Astrocyte of the spinal cord (primary cell): ENCODE data around the gene YPEL1.
"Not testable (repeated sequence)": the region's sequence is repeated elsewhere in the genome, so short reads cannot be mapped to it uniquely, and the experiment has no call there.

Experiments used
- DNase-seq: peaks from one replicate; pipeline ENCODE4 v3.0.0; 2011; ENCODE audit warnings: low read depth, low spot score
- H3K4me3 ChIP-seq: 2 replicates; pipeline ENCODE4 v1.5.1; 2011; ENCODE audit warnings: low read depth, mild to moderate bottlenecking, low read length, moderate library complexity
- CTCF ChIP-seq: IDR thresholded peaks from 2 replicates; pipeline ENCODE4 v1.5.1; 2012; ENCODE audit warnings: low read depth, mild to moderate bottlenecking, low read length, inconsistent platforms
- in situ Hi-C: cut with HindIII; loops from 2 replicates; pipeline ENCODE4 v1.10.0; 2017; ENCODE audit warnings: low sequenced_read_pairs

Gene YPEL1

GRCh38 chr22:21753374-21754111, 17.9 kb upstream of the YPEL1 start:
- TF ChIP-seq CTCF = no peak
- in situ Hi-C loops = no loop called here
- no peak overlapping the region for H3K4me3 ChIP-seq
- no peak for DNase-seq

- in situ Hi-C loops = no loop called here
- H3K4me3 ChIP-seq = no peak overlapping the region
- DNase-seq = no peak
- no peak for TF ChIP-seq CTCF
Measured at GRCh38 chr22:21752276-21752675, 16.7 kb upstream of the YPEL1 start.

GRCh38 chr22:21745948-21746347, 10.4 kb upstream of the YPEL1 start:
- no peak overlapping the region for H3K4me3 ChIP-seq
- no peak for DNase-seq
- in situ Hi-C loops = no loop called here
- no peak for TF ChIP-seq CTCF

DNA sequence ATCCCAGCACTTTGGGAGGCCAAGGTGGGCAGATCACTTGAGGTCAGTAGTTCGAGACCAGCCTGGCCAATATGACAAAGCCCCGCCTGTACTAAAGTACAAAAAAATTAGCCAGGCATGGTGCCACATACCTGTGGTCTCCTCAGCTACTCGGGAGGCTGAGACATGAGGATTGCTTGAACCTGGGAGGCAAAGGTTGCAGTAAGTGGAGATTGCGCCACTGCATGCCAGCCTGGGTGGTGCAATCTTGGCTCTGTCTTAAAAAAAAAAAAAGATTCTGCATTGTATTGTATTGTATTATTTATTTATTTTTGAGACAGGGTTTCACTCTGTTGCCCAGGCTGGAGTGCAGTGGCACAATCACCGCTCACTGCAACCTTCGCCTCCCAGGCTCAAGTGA, 9.3 kb upstream of the YPEL1 start:
- H3K4me3 ChIP-seq, DNase-seq, in situ Hi-C loops: not testable (repeated sequence)

- no peak for DNase-seq
- TF ChIP-seq CTCF = no peak
- no peak overlapping the region for H3K4me3 ChIP-seq
- in situ Hi-C loops = no loop called here
Measured at GRCh38 chr22:21741790-21742189, 6.2 kb upstream of the YPEL1 start.

DNA sequence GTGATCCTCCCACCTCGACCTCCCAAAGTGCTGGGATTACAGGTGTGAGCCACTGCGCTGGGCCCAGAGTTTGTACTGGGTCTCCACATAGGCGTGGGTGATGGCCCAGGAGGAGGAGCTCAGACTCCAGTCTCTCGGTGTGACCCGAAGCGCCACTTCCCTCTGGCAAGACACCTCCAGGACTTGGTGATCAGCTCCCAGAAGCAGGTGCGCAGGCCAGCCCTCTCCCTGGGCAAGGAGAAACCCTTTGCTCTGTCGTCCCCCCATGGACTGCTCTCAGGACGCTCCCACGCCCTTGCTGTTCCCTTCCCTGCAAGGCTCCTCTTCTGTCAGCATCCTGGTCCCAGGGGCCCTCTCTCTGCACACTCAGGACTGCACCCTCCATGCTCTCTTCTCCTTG, 5.5 kb upstream of the YPEL1 start:
- in situ Hi-C loops = no loop called here
- TF ChIP-seq CTCF = no peak
- H3K4me3 ChIP-seq = no peak overlapping the region
- DNase-seq = no peak

DNA sequence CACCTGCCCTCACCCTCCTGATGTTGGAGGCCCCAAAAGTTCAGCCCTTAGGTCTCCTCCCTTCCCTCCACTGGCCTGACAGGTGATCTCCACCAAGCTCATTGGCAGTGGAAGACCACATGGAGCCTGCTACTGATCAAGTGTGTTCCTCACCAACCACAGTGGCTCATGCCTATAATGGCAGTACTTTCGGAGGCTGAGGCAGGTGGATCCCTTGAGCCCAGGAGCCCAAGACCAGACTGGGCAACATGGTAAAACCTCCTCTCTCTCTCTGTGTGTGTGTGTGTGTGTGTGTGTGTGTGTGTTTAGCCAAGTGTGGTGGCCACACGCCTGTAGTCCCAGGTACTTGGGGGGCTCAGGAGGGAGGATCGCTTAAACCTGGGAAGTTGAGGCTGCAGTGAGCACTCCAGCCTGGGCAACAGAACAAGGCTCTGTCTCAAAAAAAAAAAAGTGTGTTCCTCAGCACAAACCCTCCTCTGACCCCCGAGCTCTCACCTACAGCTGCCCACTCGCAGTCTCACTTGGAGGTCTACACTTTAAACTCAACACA, 4.3 kb upstream of the YPEL1 start:
- in situ Hi-C loops = no loop called here
- no peak for TF ChIP-seq CTCF
- H3K4me3 ChIP-seq = no peak overlapping the region
- no peak for DNase-seq
